ENCODE data around the gene TGFB1I1.
"Not testable (repeated sequence)": the region's sequence is repeated elsewhere in the genome, so short reads cannot be mapped to it uniquely, and the experiment has no call there.

TGFB1I1 gene

GRCh38 chr16:31488468-31489297 lies 16.7 kb downstream of the TGFB1I1 start:
- no peak for DNase-seq

DNA sequence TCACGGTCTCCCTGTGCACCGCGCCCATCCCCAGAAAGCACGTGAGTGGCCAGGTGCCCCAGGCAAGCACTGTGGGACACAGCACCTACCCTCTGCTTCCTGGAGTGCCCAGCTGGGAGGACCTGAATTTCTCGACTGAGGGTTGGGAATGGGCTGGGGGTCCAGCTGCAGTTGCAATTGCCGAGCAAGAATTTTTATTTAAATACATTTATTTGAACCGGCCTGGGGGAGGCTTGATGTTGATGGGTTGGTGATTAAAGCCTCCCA lies 17.3 kb downstream of the TGFB1I1 start:
- no peak for DNase-seq

DNA sequence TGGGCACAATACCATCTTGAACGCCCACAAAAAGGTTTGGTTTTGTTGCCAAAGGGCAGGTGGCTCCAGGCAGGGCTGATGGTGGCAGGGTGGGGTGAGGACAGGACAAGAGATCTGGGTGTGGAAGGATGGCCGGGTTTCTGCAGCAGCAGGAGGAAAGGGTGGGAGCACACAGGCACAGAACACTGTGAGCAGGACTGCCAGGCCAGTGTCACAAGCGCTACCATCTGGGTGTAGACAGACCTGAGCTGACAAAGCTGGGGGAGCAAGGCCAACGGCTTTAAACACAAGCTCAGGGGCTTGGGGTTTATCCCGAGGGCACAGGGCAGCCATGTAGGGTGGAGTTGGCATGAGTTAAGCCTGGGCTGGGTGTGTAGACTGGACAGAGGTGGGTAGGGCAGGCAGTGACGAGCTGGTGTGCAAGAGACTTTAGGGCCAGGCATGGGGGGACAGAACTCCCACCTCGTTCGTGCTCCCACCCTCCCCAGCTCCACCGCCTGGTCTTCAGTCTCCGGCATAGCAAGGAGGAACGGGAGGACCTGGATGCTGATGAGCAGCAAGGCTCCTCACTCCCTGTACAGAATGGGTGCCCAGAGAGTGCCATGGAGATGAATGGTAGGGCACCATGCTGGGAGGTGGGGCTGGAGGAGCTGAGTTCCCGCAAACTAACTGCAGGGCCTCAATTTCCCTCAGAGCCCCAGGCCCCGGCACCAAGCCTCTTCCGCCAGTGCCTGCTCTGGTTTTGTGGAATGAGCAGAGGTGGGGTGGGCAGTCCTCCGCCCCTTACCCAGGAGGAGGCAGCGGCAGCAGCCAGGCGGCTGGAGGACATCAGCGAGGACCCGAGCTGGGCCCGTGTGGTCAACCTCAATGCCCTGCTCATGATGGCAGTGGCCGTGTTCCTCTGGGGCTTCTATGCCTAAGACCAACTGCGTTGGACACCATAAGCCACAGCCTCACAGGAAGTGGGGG lies 17.9 kb downstream of the TGFB1I1 start:
- DNase-seq, result no peak

DNA sequence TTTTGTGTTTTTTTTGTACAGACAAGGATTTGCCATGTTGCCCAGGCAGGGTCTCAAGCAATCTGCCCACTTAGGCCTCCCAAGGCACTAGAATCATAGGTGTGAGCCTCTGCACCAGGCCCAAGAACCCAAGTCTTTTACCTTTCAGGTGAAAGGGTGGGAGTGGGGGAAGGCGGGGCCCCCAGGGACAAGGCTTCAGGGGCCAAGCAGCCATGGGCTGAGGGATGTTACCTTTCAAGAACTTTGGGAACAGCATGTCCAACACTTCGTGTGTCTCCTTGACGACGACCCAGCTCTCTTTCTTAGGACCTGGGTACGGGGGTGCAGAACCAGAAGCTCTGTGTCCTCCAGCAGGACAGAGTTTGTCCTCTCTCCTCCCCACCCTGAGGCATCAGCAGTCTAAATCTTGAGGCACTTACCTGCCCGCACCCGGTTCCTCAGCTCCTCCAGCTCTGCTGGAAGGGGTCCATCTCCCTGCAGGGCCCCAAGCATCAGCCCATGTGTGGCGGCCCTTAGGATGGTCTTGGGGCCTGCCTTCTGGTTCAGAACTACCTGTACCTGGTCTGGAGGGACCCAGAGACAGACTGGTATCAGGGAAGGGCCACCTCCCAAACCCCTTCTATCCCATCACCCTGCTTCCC lies 19.9 kb downstream of the TGFB1I1 start:
- no peak for DNase-seq

DNA sequence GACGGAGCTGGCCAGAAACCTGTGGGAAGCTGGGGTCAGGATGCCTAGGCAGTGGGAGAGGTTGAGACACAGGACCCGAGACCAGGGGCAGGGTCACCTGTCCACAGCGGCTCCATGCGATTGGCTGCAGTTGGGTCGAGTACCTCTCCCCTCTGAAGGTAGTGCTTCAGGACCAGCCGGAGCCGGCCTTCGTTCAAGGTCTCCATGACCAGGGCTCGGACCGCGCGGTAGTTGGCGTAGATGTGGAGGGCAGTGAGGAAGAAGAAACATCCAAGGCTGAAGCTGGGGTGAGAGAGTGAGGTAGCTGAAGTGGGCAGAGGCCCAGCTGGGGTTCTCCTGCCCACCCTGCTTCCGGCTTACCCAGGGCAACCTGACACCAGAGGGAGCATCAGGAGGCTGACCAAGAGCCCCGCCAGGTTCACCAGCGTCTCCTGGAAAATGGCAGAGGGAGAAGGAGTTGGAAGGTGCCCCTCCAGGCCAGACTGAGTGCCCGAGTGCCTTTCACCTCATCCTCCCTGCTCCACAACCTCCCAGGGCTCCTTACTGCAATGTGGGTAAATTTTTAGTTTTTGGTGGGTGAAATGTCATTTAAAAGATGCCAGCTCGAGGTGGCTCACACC lies 21.7 kb downstream of the TGFB1I1 start:
- no peak for DNase-seq

- DNase-seq, result no peak
These were observed 24.7 kb downstream of the TGFB1I1 start for GRCh38 chr16:31496670-31497069.

GRCh38 chr16:31498493-31498892 lies 26.5 kb downstream of the TGFB1I1 start:
- no peak for DNase-seq

- no peak for DNase-seq
These were observed 28.0 kb downstream of the TGFB1I1 start for GRCh38 chr16:31499928-31500327.

- DNase-seq, result no peak
These were observed 29.4 kb downstream of the TGFB1I1 start for GRCh38 chr16:31501226-31501965.

GRCh38 chr16:31501966-31502348 lies 30.0 kb downstream of the TGFB1I1 start:
- no peak for DNase-seq

DNA sequence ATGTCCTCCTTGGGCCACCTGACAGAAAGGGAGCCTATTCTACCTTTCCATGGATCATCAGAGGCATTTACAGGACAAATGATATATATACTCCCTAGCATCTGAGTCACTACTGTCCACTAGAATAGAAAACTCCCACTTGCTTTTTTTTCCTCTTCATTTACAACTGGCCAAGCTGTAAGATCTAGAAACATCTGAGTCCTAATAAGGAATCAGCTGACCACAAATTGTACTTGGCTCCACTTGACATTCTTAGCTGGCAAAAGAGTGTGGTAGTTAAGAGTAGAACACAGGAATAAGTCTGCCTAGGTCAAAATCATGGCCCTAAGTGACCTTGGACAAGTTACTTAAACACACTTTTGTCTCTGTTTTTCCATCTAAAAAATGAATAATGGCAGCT lies 31.0 kb downstream of the TGFB1I1 start:
- DNase-seq, result no peak

DNA sequence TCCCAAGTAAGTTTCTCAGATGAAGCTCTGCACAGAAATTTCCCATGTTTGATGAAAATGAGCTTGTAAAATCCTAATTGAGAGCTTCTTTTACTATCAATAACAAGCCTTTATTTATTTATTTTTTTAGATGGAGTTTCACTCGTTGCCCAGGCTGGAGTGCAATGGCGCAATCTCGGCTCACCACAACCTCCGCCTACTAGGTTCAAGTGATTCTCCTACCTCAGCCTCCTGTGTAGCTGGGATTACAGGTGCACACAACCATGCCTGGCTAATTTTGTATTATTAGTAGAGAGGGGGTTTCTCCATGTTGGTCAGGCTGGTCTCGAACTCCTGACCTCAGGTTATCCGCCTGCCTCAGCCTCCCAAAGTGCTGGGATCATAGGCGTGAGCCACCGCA lies 31.6 kb downstream of the TGFB1I1 start:
- DNase-seq, result not testable (repeated sequence)

DNA sequence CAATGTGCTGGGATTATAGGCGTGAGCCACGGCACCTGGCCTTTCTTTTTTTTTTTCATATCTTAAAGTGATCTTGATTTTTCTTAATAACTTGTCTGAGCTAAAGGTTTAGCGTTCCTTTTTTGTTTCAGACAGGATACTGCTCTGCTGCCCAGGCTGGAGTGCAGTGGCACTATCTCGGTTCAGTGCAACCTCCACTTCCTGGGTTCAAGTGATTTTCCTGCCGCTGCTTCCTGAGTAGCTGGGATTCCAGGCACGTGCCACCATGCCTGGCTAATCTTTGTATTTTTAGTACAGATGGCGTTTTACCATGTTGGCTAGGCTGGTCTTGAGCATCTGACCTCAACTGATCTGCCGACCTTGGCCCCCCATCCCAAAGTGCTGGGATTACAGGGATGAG lies 32.2 kb downstream of the TGFB1I1 start:
- no peak for DNase-seq

DNA sequence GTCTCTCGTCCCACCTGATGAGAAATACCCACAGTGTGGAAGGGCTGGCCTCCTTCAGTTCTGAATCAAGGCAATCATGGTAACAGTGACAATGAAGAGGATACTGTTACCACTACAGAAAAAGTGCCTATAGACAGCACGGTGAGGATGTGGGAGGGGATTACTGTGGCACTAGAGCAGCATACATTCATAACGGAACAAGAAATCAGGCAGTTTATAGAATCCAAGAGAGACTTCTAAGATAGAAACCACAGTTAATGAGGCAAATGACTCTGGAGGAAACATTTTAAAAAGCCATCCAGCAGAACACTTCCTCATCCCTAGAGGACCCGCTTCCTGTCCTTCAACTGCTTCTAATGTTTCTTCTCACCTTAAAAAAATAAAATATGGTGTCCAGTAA lies 33.5 kb downstream of the TGFB1I1 start:
- no peak for DNase-seq

- no peak for DNase-seq
These were observed 35.6 kb downstream of the TGFB1I1 start for GRCh38 chr16:31507617-31507928.

- DNase-seq, result peak; percentile 61 to 88
These were observed 36.2 kb downstream of the TGFB1I1 start, which contains the start of gene RUSF1 for GRCh38 chr16:31507929-31508705. TSS of gene RUSF1 (minus strand) at chr16:31508391. CDS start at chr16:31508373, 18 bp downstream.

GRCh38 chr16:31508706-31509195 lies 36.8 kb downstream of the TGFB1I1 start:
- no peak for DNase-seq

GRCh38 chr16:31513126-31513525 lies 41.2 kb downstream of the TGFB1I1 start:
- DNase-seq, result no peak

- no peak for DNase-seq
These were observed 41.9 kb downstream of the TGFB1I1 start for GRCh38 chr16:31513884-31514283.

DNA sequence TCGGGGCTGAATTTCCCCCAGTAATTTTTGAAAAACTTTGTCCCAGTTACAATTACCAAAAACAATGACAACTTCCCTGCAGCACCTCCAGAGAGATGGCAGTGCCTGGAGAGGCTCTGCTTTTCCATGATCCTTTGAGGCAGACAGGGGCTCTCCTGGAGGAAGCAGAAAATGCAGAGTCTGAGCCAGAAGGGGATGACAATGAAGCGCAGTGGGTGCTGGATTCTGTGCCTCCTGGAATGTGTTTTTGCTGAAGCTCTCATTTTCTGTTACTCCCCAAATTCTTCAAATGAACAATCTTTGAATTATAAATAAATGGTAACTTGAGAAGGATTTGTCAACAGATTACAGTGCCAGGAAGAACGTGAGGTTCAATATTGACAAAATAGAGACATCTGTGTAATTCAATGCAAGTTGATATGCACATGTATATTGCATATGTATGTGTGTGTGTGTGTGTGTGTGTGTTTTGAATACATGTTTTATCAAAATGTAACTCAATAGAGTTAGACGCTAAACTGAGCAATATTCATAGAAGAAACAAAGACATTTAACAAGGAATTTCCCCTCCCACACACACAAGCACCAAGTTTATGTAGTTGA lies 45.9 kb downstream of the TGFB1I1 start:
- no peak for DNase-seq

All from NCI-H446 (cell line).